ENCODE measurements around the gene MAD1L1.

The MAD1L1 gene

DNA sequence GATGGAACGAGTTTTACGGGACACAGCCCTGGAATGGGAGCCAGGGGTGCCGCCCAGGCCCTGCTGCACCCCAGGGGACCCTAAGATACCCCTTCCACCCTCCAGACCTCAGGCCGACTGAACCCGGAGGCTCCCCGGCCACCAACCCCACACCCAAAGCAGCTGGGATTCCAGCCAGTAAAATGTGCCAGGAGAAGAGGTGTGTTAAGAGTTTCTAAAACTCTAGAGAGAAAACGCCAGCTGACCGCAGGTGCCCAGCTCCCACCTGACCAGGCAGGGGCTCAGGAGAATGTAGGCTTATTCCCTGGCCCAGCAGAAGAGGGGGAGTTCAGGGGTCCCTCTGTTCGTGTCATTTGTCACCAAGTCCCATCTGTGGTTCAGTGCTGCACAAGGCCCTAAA lies 26.7 kb upstream of the MAD1L1 start:
- DNase-seq (ENCODE audit: low read depth), result no peak
- no peak overlapping the region for H3K4me3 ChIP-seq (replicated peaks; ENCODE audit: low read depth, low read length)
- TF ChIP-seq, protein P1, sequence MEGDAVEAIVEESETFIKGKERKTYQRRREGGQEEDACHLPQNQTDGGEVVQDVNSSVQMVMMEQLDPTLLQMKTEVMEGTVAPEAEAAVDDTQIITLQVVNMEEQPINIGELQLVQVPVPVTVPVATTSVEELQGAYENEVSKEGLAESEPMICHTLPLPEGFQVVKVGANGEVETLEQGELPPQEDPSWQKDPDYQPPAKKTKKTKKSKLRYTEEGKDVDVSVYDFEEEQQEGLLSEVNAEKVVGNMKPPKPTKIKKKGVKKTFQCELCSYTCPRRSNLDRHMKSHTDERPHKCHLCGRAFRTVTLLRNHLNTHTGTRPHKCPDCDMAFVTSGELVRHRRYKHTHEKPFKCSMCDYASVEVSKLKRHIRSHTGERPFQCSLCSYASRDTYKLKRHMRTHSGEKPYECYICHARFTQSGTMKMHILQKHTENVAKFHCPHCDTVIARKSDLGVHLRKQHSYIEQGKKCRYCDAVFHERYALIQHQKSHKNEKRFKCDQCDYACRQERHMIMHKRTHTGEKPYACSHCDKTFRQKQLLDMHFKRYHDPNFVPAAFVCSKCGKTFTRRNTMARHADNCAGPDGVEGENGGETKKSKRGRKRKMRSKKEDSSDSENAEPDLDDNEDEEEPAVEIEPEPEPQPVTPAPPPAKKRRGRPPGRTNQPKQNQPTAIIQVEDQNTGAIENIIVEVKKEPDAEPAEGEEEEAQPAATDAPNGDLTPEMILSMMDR (IDR thresholded peaks at IDR 0.05; ENCODE audit: low read length, missing control alignments), result no peak

DNA sequence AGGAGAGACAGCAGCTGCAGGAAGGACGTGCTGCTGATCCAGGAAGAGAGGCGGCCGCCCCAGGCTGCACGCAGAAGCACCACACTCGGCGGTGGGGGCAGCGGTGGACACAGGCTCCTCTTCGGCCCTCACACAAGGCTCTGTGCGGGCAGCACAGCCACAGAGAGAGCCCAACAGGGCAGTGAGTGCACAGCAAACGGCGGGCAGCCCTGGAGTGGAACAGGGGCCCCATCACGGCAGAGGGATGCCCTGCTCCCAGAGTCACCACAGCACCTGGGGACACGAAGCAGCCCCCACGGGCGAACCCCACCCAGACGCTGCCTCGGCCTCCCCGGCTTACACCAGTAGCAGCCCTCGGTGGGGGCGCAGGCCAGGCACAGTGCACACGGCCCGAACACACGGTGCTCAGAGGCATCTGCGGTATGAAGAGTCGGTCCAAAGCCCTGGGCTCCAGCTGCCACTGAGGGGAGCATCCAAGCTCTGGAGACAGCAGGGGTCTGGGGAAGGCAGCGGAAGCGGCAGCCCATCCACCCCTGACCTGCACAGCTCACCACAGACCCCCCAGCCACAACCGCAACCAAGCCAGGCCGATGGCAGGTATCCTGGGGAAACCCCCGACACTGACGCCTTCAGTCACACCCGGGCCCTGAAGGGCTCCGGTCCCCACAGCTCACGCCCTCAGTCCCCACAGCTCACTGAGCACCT lies 26.1 kb upstream of the MAD1L1 start:
- TF ChIP-seq, protein P1 (IDR thresholded peaks at IDR 0.05; ENCODE audit: low read length, missing control alignments), result no peak
- no peak overlapping the region for H3K4me3 ChIP-seq (replicated peaks; ENCODE audit: low read depth, low read length)
- no peak for DNase-seq (ENCODE audit: low read depth)

DNA sequence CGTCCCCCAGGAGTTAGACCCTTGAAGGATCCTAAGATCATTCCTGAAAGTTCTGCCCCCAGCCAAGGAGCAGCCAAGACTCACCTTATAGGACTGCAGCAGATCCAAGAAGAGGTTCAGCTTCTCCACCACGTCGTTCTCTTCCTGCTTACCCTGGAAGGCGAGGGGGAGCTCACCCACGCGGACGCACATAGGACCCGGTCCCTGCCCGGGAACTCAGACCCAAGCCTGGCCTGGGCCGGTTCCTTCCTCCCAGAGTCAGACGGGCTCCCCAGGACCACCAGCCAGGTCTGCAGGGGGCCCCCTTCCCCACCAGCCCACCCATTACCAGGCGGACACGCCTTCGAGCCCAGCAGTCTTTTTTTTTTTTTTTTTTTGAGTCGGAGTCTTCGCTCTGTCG lies 24.9 kb upstream of the MAD1L1 start:
- no peak overlapping the region for H3K4me3 ChIP-seq (replicated peaks; ENCODE audit: low read depth, low read length)
- no peak for DNase-seq (ENCODE audit: low read depth)
- TF ChIP-seq, protein P1 (IDR thresholded peaks at IDR 0.05; ENCODE audit: low read length, missing control alignments), result no peak

DNA sequence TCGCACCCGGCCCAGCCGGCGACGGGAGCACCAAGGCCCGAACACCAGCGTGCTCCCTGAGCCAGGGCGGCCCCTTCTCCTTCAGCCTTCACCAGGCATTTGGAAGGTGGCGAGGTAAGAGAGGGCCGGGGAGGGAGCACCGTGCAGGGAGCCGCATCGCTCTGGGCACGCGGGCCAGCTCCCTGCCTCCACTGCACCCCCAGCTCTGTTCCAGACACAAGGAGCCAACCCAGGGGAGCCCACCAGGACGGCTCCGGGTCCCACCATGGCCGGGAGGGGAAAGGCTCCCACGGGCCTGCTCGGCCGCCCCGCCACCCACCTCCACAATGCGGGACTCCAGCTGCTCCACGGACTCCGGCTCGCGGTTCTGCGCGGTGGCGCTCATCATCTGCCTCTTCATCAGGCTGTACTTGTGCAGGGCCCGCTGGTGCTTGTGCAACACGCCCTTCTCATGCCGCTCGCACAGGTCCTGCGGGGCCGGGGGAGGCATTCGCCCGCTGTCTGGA lies 24.4 kb upstream of the MAD1L1 start:
- DNase-seq (ENCODE audit: low read depth), result no peak
- TF ChIP-seq, protein P1 (IDR thresholded peaks at IDR 0.05; ENCODE audit: low read length, missing control alignments), result no peak
- H3K4me3 ChIP-seq (replicated peaks; ENCODE audit: low read depth, low read length), result no peak overlapping the region

DNA sequence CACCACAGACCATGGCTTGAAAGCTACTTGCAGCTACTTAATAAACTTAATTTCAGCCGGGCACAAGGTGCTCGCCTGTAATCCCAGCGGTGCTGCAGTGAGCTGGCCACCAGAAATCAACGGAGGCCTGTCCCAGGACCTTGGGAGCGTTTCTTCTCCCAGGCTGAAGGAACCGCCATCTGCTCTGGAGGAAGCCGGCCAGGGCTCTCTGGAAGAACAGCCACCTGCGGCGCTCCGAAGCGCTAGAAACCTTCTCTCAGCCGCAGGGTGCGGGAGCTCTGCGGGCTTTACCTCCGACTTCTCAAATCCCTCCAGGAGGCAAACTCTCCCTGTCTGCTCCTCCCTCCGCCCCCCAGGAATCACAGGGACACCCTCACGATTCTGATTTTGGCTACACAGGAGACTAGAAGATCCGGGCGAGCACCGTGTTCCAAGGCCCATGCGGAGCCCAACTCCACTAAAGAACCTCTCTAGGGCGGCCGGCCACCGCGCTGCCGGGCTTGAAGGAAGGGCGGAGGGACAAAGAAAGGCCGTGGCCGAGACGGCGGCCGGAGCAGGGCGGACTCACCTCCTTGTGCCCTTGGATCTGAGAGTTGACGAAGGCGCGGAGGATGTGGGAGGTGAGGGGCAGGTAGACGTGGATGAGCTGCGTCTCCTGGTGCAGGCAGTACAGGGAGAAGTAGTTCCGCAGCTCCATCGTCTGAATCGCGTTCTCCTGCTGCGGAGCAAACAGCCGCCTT lies 23.7 kb upstream of the MAD1L1 start:
- no peak for DNase-seq (ENCODE audit: low read depth)
- no peak overlapping the region for H3K4me3 ChIP-seq (replicated peaks; ENCODE audit: low read depth, low read length)
- TF ChIP-seq, protein P1 (IDR thresholded peaks at IDR 0.05; ENCODE audit: low read length, missing control alignments), result no peak

DNA sequence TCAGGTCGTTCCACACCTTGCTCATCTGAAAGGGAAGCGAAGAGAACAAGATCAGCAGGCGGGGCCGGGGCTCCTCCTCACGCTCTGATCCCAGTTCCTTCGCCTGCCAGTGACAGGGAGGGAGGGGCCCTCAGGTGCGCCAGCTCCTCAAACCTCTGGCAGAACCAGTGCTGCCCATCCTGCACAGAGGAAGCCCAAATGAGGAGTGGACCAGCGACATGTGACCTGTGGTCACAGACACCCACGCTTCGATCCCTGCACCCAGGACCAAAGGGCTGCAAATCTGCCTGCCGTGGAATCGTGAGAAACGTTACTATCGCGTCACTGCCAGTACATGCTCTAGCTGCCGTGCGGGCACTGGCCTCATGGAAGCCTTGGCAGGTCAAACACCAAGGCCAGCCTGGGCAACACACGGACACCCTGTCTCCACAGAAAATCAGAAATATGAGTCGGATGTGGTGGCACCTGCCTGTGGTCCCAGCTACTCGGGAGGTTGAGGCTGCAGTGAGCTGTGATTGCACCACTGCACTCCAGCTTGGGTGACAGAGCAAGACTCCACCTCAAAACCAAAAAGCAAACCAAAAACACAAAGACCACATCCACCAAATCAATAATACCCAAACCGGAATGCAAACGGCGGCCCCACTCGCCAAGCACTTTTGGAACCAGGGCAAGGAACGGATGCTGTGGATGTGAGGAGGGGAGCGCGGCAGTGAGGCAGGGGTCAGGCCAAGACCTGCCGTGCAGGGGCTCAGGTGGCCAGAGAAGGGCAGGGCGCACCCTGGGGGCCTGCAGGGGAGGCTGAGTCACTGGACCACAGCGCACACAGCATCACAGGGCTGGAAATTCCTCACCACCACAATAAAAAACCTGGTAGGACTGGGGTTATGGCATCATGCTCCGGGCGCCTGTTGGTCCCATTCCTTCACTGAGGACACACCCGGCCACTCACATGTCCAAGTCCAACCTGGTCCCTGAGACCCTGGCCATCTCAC lies 22.7 kb upstream of the MAD1L1 start:
- H3K4me3 ChIP-seq (replicated peaks; ENCODE audit: low read depth, low read length), result no peak overlapping the region
- no peak for DNase-seq (ENCODE audit: low read depth)
- TF ChIP-seq, protein P1 (IDR thresholded peaks at IDR 0.05; ENCODE audit: low read length, missing control alignments), result no peak
